ENCODE data around the gene ZSCAN16. TPM values are rescaled to one million over a fixed set of nuclear protein-coding genes. Genes with fewer than 3 reads are reported as not detected.

ZSCAN16 gene
- total and polyA plus RNA-seq, 9 of the 15 experiments (the other 6 are each of a cell fraction or from before 2014, with no cell fraction given) = 0.08 TPM; not detected in 8

DNA sequence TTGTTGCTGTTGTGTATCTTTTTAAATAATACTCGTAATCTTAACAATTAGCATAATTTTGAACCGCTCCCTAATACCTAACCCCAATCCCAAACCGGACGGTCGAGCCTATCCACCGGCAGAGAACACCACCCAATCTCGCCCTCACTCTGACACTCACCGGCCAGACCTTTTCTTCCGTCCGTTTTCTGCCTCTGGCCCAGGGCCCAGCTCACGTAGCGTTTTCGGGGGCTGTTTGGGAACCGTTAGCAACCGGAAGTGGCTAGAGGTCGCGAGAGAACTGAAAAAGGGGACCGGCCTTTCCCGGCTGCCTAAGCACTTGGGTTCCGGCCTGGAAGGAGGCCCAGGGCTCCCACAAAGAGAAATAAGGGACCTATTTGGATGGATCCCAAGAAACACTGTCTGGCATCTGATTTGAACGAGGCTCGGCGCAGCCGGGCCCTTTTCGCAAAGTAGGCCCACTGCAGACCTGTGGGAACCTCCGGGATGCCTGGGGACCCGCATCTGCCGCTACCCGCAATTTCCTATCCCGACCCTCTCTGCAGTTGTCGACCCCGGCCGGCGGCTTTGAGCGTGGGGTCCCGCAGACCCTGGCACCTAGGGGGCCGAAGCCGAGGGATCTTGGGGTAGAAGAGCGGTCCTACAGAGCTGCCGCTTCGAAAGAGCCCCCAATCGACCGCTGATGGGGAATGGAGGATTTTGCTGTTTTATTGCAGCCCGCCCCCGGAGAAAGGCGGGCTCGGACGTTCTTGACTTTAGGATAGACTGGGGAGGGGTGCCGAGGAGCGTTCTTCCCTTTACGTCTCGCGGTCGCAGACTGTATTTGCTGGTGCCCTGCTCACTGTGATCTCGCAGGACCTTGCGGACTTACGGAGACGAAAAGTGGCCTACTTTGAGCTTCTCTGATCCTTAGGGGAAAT is 12.4 kb downstream of the ZSCAN16 start (continued):
- TF ChIP-seq, protein P1, sequence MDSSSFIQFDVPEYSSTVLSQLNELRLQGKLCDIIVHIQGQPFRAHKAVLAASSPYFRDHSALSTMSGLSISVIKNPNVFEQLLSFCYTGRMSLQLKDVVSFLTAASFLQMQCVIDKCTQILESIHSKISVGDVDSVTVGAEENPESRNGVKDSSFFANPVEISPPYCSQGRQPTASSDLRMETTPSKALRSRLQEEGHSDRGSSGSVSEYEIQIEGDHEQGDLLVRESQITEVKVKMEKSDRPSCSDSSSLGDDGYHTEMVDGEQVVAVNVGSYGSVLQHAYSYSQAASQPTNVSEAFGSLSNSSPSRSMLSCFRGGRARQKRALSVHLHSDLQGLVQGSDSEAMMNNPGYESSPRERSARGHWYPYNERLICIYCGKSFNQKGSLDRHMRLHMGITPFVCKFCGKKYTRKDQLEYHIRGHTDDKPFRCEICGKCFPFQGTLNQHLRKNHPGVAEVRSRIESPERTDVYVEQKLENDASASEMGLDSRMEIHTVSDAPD (CRISPR knock-in tag; IDR thresholded peaks at IDR 0.05) = no peak
- 0 out of 2 replicates have a peak, but pooled peaks have one; percentile 67 for TF ChIP-seq MTA1 (IDR thresholded peaks at IDR 0.05; ENCODE audit: borderline replicate concordance)
- no peak; the same call in 1 of the 2 replicates for TF ChIP-seq KLF1 (tag; IDR thresholded peaks at IDR 0.05)
- TF ChIP-seq ZNF316 (IDR thresholded peaks at IDR 0.05) = no peak
- peak; percentile 80 for TF ChIP-seq ZNF24 (IDR thresholded peaks at IDR 0.05)
- no peak; the same call in 1 of the 2 replicates for TF ChIP-seq ZSCAN29 (IDR thresholded peaks at IDR 0.05)
- TF ChIP-seq, protein P2, sequence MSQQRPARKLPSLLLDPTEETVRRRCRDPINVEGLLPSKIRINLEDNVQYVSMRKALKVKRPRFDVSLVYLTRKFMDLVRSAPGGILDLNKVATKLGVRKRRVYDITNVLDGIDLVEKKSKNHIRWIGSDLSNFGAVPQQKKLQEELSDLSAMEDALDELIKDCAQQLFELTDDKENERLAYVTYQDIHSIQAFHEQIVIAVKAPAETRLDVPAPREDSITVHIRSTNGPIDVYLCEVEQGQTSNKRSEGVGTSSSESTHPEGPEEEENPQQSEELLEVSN (IDR thresholded peaks at IDR 0.05; ENCODE audit: borderline replicate concordance in 1 of 2, extremely low read depth in 1 of 2, insufficient read depth in 1 of 2, insufficient read length in 1 of 2, low read depth in 1 of 2, low read length in 1 of 2, poor library complexity in 1 of 2, severe bottlenecking in 1 of 2) = peak; percentile 29 to 68
- peak; percentile 90 for TF ChIP-seq SMAD4 (CRISPR knock-in tag; conservative IDR thresholded peaks at IDR 0.05)
- TF ChIP-seq, protein P3, sequence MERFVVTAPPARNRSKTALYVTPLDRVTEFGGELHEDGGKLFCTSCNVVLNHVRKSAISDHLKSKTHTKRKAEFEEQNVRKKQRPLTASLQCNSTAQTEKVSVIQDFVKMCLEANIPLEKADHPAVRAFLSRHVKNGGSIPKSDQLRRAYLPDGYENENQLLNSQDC (CRISPR knock-in tag; IDR thresholded peaks at IDR 0.05) = 0 out of 2 replicates have a peak, but pooled peaks have one; percentile 56
- TF ChIP-seq, protein P4, sequence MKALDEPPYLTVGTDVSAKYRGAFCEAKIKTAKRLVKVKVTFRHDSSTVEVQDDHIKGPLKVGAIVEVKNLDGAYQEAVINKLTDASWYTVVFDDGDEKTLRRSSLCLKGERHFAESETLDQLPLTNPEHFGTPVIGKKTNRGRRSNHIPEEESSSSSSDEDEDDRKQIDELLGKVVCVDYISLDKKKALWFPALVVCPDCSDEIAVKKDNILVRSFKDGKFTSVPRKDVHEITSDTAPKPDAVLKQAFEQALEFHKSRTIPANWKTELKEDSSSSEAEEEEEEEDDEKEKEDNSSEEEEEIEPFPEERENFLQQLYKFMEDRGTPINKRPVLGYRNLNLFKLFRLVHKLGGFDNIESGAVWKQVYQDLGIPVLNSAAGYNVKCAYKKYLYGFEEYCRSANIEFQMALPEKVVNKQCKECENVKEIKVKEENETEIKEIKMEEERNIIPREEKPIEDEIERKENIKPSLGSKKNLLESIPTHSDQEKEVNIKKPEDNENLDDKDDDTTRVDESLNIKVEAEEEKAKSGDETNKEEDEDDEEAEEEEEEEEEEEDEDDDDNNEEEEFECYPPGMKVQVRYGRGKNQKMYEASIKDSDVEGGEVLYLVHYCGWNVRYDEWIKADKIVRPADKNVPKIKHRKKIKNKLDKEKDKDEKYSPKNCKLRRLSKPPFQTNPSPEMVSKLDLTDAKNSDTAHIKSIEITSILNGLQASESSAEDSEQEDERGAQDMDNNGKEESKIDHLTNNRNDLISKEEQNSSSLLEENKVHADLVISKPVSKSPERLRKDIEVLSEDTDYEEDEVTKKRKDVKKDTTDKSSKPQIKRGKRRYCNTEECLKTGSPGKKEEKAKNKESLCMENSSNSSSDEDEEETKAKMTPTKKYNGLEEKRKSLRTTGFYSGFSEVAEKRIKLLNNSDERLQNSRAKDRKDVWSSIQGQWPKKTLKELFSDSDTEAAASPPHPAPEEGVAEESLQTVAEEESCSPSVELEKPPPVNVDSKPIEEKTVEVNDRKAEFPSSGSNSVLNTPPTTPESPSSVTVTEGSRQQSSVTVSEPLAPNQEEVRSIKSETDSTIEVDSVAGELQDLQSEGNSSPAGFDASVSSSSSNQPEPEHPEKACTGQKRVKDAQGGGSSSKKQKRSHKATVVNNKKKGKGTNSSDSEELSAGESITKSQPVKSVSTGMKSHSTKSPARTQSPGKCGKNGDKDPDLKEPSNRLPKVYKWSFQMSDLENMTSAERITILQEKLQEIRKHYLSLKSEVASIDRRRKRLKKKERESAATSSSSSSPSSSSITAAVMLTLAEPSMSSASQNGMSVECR (CRISPR knock-in tag; IDR thresholded peaks at IDR 0.05) = peak; percentile 80
- TF ChIP-seq, protein P5, sequence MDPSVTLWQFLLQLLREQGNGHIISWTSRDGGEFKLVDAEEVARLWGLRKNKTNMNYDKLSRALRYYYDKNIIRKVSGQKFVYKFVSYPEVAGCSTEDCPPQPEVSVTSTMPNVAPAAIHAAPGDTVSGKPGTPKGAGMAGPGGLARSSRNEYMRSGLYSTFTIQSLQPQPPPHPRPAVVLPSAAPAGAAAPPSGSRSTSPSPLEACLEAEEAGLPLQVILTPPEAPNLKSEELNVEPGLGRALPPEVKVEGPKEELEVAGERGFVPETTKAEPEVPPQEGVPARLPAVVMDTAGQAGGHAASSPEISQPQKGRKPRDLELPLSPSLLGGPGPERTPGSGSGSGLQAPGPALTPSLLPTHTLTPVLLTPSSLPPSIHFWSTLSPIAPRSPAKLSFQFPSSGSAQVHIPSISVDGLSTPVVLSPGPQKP (CRISPR knock-in tag; IDR thresholded peaks at IDR 0.05) = no peak
- peak; percentile 26 for TF ChIP-seq SMARCA4 (IDR thresholded peaks at IDR 0.05)
- TF ChIP-seq ZBTB17 (CRISPR knock-in tag; IDR thresholded peaks at IDR 0.05) = no peak; the same call in none of the 2 replicates
- TF ChIP-seq, protein P6, sequence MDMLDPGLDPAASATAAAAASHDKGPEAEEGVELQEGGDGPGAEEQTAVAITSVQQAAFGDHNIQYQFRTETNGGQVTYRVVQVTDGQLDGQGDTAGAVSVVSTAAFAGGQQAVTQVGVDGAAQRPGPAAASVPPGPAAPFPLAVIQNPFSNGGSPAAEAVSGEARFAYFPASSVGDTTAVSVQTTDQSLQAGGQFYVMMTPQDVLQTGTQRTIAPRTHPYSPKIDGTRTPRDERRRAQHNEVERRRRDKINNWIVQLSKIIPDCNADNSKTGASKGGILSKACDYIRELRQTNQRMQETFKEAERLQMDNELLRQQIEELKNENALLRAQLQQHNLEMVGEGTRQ (CRISPR knock-in tag; IDR thresholded peaks at IDR 0.05) = no peak
- TF ChIP-seq MTF1 (CRISPR knock-in tag; IDR thresholded peaks at IDR 0.05; ENCODE audit: borderline replicate concordance) = no peak
- TF ChIP-seq C11orf30 (IDR thresholded peaks at IDR 0.05; ENCODE audit: low read depth) = peak; percentile 89
